Neural cell (in vitro differentiated cells): ENCODE results near the gene C3orf33.

Experiments
- EZH2 ChIP-seq: fragments of 200-600, 300-800 bp; shearing (Covaris generic), sonication (generic); IDR thresholded peaks from 2 replicates; pipeline ENCODE4 v1.6.1; 2014; ENCODE audit warnings: antibody characterized with exemption, low read length, borderline replicate concordance, mild to moderate bottlenecking; ENCODE audit not compliant: insufficient read depth, poor library complexity, severe bottlenecking
- TF ChIP-seq, protein P1 (sequence below): fragments of 450-650 bp; IDR thresholded peaks from 2 replicates; pipeline ENCODE4 v1.5.1; 2014; ENCODE audit warnings: antibody characterized with exemption, mild to moderate bottlenecking, moderate library complexity; ENCODE audit not compliant: poor library complexity, severe bottlenecking

DNA sequence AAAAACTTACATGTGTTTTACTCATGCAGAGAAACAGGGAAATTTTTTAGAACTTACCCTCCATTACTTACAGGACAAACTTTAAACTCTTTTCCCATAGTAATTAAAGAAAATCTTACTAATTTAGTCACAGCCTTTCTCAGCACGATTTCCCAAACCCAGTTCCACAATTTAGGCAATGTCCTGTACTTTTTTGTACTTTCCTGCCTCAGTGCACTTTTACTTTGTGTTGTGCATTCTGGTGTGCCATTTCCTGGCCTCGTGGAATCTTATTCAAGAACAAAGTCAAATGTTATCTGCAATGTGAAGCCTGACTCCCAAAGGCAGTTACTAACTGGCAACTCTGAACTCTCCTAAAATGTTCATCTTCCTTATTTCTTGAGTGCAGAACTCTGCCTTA is 46.3 kb upstream of the C3orf33 start:
- TF ChIP-seq, protein P1, sequence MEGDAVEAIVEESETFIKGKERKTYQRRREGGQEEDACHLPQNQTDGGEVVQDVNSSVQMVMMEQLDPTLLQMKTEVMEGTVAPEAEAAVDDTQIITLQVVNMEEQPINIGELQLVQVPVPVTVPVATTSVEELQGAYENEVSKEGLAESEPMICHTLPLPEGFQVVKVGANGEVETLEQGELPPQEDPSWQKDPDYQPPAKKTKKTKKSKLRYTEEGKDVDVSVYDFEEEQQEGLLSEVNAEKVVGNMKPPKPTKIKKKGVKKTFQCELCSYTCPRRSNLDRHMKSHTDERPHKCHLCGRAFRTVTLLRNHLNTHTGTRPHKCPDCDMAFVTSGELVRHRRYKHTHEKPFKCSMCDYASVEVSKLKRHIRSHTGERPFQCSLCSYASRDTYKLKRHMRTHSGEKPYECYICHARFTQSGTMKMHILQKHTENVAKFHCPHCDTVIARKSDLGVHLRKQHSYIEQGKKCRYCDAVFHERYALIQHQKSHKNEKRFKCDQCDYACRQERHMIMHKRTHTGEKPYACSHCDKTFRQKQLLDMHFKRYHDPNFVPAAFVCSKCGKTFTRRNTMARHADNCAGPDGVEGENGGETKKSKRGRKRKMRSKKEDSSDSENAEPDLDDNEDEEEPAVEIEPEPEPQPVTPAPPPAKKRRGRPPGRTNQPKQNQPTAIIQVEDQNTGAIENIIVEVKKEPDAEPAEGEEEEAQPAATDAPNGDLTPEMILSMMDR, result no peak
- TF ChIP-seq EZH2, result no peak
